ENCODE measurements around the gene UNC45B.
A peak's percentile ranks its signal among the peaks of the same experiment; 100 is the strongest.

UNC45B gene

GRCh38 chr17:35121315-35121714 is 26.3 kb upstream of the UNC45B start, which contains the start of gene FNDC8:
Gene FNDC8, plus strand, starts transcription at chr17:35121615. Its CDS starts 79 bp downstream, at chr17:35121694.
- Histone ChIP-seq H3K4me1 (ENCODE audit: insufficient read depth, poor library complexity, severe bottlenecking) (peaks cover 2% of the 10 kb centered on the region), H3K4me3 (ENCODE audit: severe bottlenecking) (no peak within 1 kb of the TSS), H3K27me3 (ENCODE audit: insufficient read depth, poor library complexity, severe bottlenecking) (no peaks in the 10 kb centered on the region), H3K9me3 (ENCODE audit: severe bottlenecking) (no peaks in the 10 kb centered on the region), H3K36me3 (ENCODE audit: low read depth) (no peaks in the 10 kb centered on the region), H3K27ac (ENCODE audit: poor library complexity, severe bottlenecking) (no peak within 1 kb of the TSS)
- DNase-seq (ENCODE audit: low spot score) (no peak), ATAC-seq (ENCODE audit: low read depth) (no peak)
- no peak for TF ChIP-seq CTCF (IDR thresholded peaks at IDR 0.05; ENCODE audit: poor library complexity, severe bottlenecking)

- Histone ChIP-seq H3K36me3 (ENCODE audit: low read depth) (peaks cover 14% of the 10 kb centered on the region; the same call in 1 of the 2 replicates), H3K27me3 (ENCODE audit: insufficient read depth, poor library complexity, severe bottlenecking) (no peaks in the 10 kb centered on the region), H3K4me3 (ENCODE audit: severe bottlenecking) (no peak overlapping the region), H3K4me1 (ENCODE audit: insufficient read depth, poor library complexity, severe bottlenecking) (no peaks in the 10 kb centered on the region), H3K9me3 (ENCODE audit: severe bottlenecking) (no peaks in the 10 kb centered on the region), H3K27ac (ENCODE audit: poor library complexity, severe bottlenecking) (no peak overlapping the region)
- no peak for DNase-seq (ENCODE audit: low spot score)
- no peak for TF ChIP-seq CTCF (IDR thresholded peaks at IDR 0.05; ENCODE audit: poor library complexity, severe bottlenecking)
- no peak for ATAC-seq (ENCODE audit: low read depth)
These were observed 19.7 kb upstream of the UNC45B start for GRCh38 chr17:35127751-35128514.

GRCh38 chr17:35129154-35129972 is 18.3 kb upstream of the UNC45B start:
- H3K27ac ChIP-seq (ENCODE audit: poor library complexity, severe bottlenecking), result no peak overlapping the region
- ATAC-seq (ENCODE audit: low read depth) (no peak), DNase-seq (ENCODE audit: low spot score) (no peak)
- H3K27me3 ChIP-seq (ENCODE audit: insufficient read depth, poor library complexity, severe bottlenecking), result no peaks in the 10 kb centered on the region
- H3K4me1 ChIP-seq (ENCODE audit: insufficient read depth, poor library complexity, severe bottlenecking), result no peaks in the 10 kb centered on the region
- H3K9me3 ChIP-seq (ENCODE audit: severe bottlenecking), result no peaks in the 10 kb centered on the region
- no peak overlapping the region for H3K4me3 ChIP-seq (ENCODE audit: severe bottlenecking)
- H3K36me3 ChIP-seq (ENCODE audit: low read depth), result peaks cover 28% of the 10 kb centered on the region
- no peak for TF ChIP-seq CTCF (IDR thresholded peaks at IDR 0.05; ENCODE audit: poor library complexity, severe bottlenecking)

GRCh38 chr17:35129973-35130351 is 17.7 kb upstream of the UNC45B start:
- no peak for TF ChIP-seq CTCF (IDR thresholded peaks at IDR 0.05; ENCODE audit: poor library complexity, severe bottlenecking)
- Histone ChIP-seq H3K4me1 (ENCODE audit: insufficient read depth, poor library complexity, severe bottlenecking) (no peaks in the 10 kb centered on the region), H3K9me3 (ENCODE audit: severe bottlenecking) (no peaks in the 10 kb centered on the region), H3K27me3 (ENCODE audit: insufficient read depth, poor library complexity, severe bottlenecking) (no peaks in the 10 kb centered on the region), H3K4me3 (ENCODE audit: severe bottlenecking) (no peak overlapping the region), H3K36me3 (ENCODE audit: low read depth) (peaks cover 34% of the 10 kb centered on the region), H3K27ac (ENCODE audit: poor library complexity, severe bottlenecking) (no peak overlapping the region)
- ATAC-seq (ENCODE audit: low read depth), result peak; percentile 29; the same call in 1 of the 3 replicates
- no peak for DNase-seq (ENCODE audit: low spot score)
